CD4-positive, alpha-beta T cell treated with Interleukin-12 subunit alpha and Interleukin-12 subunit beta, for 1 hour (primary cell): Measurements from ENCODE around the gene PAM16.

Experiments
- DNase-seq: peaks from one replicate; pipeline ENCODE4 v3.0.0-alpha.2; 2020

The PAM16 gene

GRCh38 chr16:4332623-4333307 lies 18.4 kb downstream of the PAM16 start:
- no peak for DNase-seq

GRCh38 chr16:4332083-4332482 lies 19.0 kb downstream of the PAM16 start:
- no peak for DNase-seq

GRCh38 chr16:4330277-4330874 lies 20.7 kb downstream of the PAM16 start:
- peak; percentile 75 for DNase-seq

- DNase-seq = no peak
Observed at GRCh38 chr16:4328782-4329775, 22.0 kb downstream of the PAM16 start.

GRCh38 chr16:4328046-4328781 lies 22.9 kb downstream of the PAM16 start:
- DNase-seq = peak; percentile 58

- no peak for DNase-seq
Observed at GRCh38 chr16:4327386-4328045, 23.6 kb downstream of the PAM16 start.

- DNase-seq = no peak
Observed at GRCh38 chr16:4325253-4325758, 25.8 kb downstream of the PAM16 start.

GRCh38 chr16:4324492-4325252 lies 26.4 kb downstream of the PAM16 start:
- no peak for DNase-seq

GRCh38 chr16:4323845-4324488 lies 27.2 kb downstream of the PAM16 start:
- DNase-seq = no peak

GRCh38 chr16:4323071-4323844 lies 27.9 kb downstream of the PAM16 start:
- no peak for DNase-seq

GRCh38 chr16:4322121-4323052 lies 28.7 kb downstream of the PAM16 start:
- no peak for DNase-seq

GRCh38 chr16:4321286-4322120 lies 29.6 kb downstream of the PAM16 start:
- no peak for DNase-seq

GRCh38 chr16:4320571-4321137 lies 30.5 kb downstream of the PAM16 start:
- DNase-seq = no peak

GRCh38 chr16:4319454-4320421 lies 31.4 kb downstream of the PAM16 start:
- DNase-seq = peak; percentile 71

- DNase-seq = no peak
Observed at GRCh38 chr16:4318967-4319366, 32.2 kb downstream of the PAM16 start.

- no peak for DNase-seq
Observed at GRCh38 chr16:4318451-4318910, 32.6 kb downstream of the PAM16 start.
